IMR-90 (cell line): ENCODE measurements around the gene POU2F1.

Experiments
- CTCF ChIP-seq: conservative IDR thresholded peaks from 2 replicates; pipeline ENCODE4 v1.5.1; 2012; ENCODE audit warnings: mild to moderate bottlenecking, low read depth, low read length, improper control_type of control experiment
- MAZ ChIP-seq: IDR thresholded peaks from 2 replicates; pipeline ENCODE4 v1.6.1; 2012; ENCODE audit warnings: low read depth, mild to moderate bottlenecking, low read length, improper control_type of control experiment, moderate library complexity, borderline replicate concordance
- RFX5 ChIP-seq: IDR thresholded peaks from 2 replicates; pipeline ENCODE4 v1.8.0; 2012; ENCODE audit warnings: low read depth, mild to moderate bottlenecking, low read length, moderate library complexity
- USF2 ChIP-seq: fragments of 150-350 bp; IDR thresholded peaks from 2 replicates; pipeline ENCODE4 v1.6.1; 2017; ENCODE audit warnings: mild to moderate bottlenecking, antibody characterized with exemption, low read length, low read depth

- TF ChIP-seq CTCF: peak; percentile 86
- TF ChIP-seq USF2: no peak
- TF ChIP-seq RFX5: no peak
- TF ChIP-seq MAZ: peak; percentile 55; the same call in 1 of the 2 replicates
Measured at GRCh38 chr1:167442142-167442848, 221.6 kb downstream of the POU2F1 start.
